Activated B cell treated with CpG ODN at 0.5 μM for 24 hours (primary cell): ENCODE data around the gene SNRPA1. TPM values are rescaled to one million over a fixed set of nuclear protein-coding genes. Genes with fewer than 3 reads are reported as not detected.

ENCODE experiments used
- ATAC-seq: fragments of 200-7000 bp; cut with Tn5 transposase; one replicate; pipeline ENCODE4 v1.10.0; 2021; ENCODE audit warnings: low read depth, mild to moderate bottlenecking, moderate library complexity
- CTCF ChIA-PET: fragments of 350-600 bp; sonication (Branson Sonifier 250); formaldehyde crosslinking; loops from one replicate; lab custom pipeline; 2021; ENCODE audit warnings: antibody characterized with exemption; lab: Charles Lee
- POLR2A ChIA-PET: fragments of 350-600 bp; sonication (Branson Sonifier 250); formaldehyde crosslinking; loops from one replicate; lab custom pipeline; 2021; ENCODE audit warnings: antibody characterized with exemption; lab: Charles Lee
- DNase-seq: peaks from one replicate; pipeline ENCODE4 v3.0.0; 2022
- H3K27ac Mint-ChIP-seq: one replicate; pipeline ENCODE4 v1.8.0; 2020; ENCODE audit warnings: mixed read lengths
- H3K27me3 Mint-ChIP-seq: one replicate; pipeline ENCODE4 v1.8.0; 2021; ENCODE audit warnings: mixed read lengths
- H3K36me3 Mint-ChIP-seq: one replicate; pipeline ENCODE4 v1.8.0; 2021; ENCODE audit warnings: low read depth, mixed read lengths
- H3K4me1 Mint-ChIP-seq: one replicate; pipeline ENCODE4 v1.8.0; 2021; ENCODE audit warnings: mixed read lengths
- H3K4me3 Mint-ChIP-seq: one replicate; pipeline ENCODE4 v1.8.0; 2020; ENCODE audit warnings: mild to moderate bottlenecking, mixed read lengths
- H3K9me3 Mint-ChIP-seq: one replicate; pipeline ENCODE4 v1.8.0; 2020; ENCODE audit warnings: mixed read lengths
- intact Hi-C: fragments of 100-400 bp; cut with micrococcal nuclease; formaldehyde crosslinking; loops from one replicate; pipeline ENCODE4 v1.15.1; 2024
- total RNA-seq: library from RNA; stranded (reverse); gene quantifications from 2 replicates; pipeline ENCODE4 v1.2.3, GENCODE V29; 2022
- TF ChIP-seq, protein P1 (sequence below): fragments of 200-600 bp; IDR thresholded peaks from one replicate; pipeline ENCODE4 v1.8.0; 2022; ENCODE audit warnings: antibody characterized with exemption, mild to moderate bottlenecking

Gene SNRPA1
- total RNA-seq, 1 donor from 2014 or later: 122 TPM

DNA sequence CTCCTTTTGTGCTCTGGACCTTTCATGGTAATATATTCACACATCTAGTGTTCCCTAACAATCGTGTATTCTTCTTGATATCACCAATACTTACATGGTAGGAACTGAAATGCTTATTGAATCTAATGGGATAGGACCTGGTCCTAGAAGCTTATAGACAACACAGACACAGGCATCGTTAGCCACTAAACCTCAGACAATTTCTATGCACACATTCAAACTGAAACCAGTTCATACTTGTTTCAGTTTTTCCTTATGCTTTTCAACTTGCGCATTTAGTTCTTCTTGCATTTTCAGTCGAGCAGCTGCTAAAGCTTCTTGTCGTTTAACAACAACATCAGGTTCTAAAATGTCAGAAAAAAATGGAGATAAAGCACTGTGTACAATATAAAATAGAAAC lies 20.0 kb downstream of the SNRPA1 start:
- intact Hi-C loops: no loop called here
- H3K27me3 Mint-ChIP-seq: no peaks in the 10 kb centered on the region
- no peak overlapping the region for H3K4me3 Mint-ChIP-seq
- peaks cover 62% of the 10 kb centered on the region for H3K36me3 Mint-ChIP-seq
- H3K27ac Mint-ChIP-seq: no peak overlapping the region
- H3K9me3 Mint-ChIP-seq: no peaks in the 10 kb centered on the region
- no peak for DNase-seq
- POLR2A ChIA-PET: no interaction called here
- TF ChIP-seq, protein P1, sequence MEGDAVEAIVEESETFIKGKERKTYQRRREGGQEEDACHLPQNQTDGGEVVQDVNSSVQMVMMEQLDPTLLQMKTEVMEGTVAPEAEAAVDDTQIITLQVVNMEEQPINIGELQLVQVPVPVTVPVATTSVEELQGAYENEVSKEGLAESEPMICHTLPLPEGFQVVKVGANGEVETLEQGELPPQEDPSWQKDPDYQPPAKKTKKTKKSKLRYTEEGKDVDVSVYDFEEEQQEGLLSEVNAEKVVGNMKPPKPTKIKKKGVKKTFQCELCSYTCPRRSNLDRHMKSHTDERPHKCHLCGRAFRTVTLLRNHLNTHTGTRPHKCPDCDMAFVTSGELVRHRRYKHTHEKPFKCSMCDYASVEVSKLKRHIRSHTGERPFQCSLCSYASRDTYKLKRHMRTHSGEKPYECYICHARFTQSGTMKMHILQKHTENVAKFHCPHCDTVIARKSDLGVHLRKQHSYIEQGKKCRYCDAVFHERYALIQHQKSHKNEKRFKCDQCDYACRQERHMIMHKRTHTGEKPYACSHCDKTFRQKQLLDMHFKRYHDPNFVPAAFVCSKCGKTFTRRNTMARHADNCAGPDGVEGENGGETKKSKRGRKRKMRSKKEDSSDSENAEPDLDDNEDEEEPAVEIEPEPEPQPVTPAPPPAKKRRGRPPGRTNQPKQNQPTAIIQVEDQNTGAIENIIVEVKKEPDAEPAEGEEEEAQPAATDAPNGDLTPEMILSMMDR: no peak
- CTCF ChIA-PET: no interaction called here
- H3K4me1 Mint-ChIP-seq: peaks cover 14% of the 10 kb centered on the region
- no peak for ATAC-seq

DNA sequence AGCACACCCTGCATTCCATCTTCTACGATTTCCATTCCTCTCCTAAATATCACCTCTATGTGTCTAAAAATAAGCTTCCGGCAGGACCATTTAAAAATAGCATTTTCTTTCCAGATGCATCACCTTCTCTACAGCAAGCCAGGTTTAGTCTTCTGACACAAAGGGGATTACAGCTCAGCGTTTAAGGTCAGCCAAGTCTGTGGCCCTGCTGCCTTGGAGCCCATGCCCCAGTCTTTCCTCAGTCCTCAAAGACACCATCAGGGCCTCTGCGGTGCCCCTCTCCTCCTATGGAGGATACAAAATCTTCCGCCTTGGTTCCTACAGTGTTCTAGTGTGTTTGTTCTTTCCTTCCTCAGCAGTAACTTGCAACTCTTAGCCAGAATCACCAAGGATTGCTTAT lies 21.5 kb downstream of the SNRPA1 start:
- Mint-ChIP-seq H3K4me3 (no peak overlapping the region), H3K36me3 (peaks cover 65% of the 10 kb centered on the region), H3K4me1 (peaks cover 14% of the 10 kb centered on the region), H3K27me3 (no peaks in the 10 kb centered on the region), H3K9me3 (no peaks in the 10 kb centered on the region), H3K27ac (no peak overlapping the region)
- DNase-seq: no peak
- ATAC-seq: no peak
- ChIA-PET CTCF (interaction anchor here (1.2 kb wide), 1 partner anchor 15 kb away, joined by 4 read pairs; no protein-coding TSS in a partner anchor), POLR2A (no interaction called here)
- TF ChIP-seq, protein P1: no peak
- intact Hi-C loops: no loop called here

DNA sequence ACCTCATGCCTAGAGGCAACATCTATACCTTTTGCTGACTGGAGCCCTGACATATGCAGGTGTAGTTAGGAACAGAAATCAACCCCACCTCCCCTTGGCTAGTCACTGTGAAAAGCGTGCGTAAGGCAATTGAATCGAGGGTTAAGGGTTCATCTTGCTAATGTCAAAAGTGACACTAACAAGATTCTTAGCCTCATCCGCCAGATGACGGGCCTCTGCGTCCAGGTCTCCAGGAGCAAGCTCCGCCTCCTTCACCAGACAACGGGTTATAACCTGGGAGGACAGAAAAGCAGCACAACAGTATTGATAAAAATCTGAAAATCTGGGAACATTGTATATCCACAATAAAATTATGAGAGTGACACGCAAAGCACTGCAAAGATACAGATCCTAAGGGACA lies 22.5 kb downstream of the SNRPA1 start:
- TF ChIP-seq, protein P1: no peak
- H3K4me1 Mint-ChIP-seq: peaks cover 8% of the 10 kb centered on the region
- no peaks in the 10 kb centered on the region for H3K27me3 Mint-ChIP-seq
- H3K27ac Mint-ChIP-seq: no peak overlapping the region
- DNase-seq (no peak), ATAC-seq (no peak)
- H3K9me3 Mint-ChIP-seq: no peaks in the 10 kb centered on the region
- CTCF ChIA-PET: interaction anchor here (1.2 kb wide), 1 partner anchor 14 kb away, joined by 4 read pairs; no protein-coding TSS in a partner anchor
- no peak overlapping the region for H3K4me3 Mint-ChIP-seq
- POLR2A ChIA-PET: no interaction called here
- intact Hi-C loops: no loop called here
- H3K36me3 Mint-ChIP-seq: peaks cover 65% of the 10 kb centered on the region

DNA sequence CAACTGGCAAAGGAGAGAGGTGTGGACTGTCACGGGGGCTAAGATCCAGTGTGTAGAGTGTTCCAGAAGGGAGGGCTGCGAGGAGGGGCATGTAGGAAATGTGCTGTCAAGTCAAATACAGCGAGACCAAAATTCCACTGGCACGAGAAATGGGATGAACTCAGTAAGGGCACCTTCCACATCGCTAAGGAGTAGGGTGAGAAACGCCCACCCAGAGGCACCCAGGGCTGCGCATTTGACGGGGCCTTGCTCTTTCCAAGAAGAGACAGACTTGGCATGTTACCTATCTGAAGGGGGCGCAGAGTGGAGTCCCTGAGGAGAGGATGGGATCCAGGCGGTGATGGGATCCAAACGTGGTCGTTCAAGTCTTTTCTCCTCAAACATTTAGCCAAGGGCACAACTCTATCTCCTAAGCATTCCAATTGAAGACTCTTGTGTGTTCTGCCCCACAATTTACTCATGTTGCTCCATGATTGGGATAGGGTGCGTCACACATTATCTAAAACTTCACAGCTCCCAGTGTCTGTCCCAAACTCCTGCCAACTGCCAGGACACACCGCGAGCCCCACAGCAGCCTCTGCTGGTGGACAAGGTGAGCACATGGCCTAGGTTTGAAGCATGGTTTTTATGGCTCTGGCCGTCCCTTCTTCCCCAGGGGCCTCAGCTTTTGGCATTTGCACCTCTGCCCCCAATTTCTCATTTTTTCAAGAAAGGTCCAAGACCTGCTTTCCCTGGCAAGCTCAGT lies 25.4 kb downstream of the SNRPA1 start:
- H3K27ac Mint-ChIP-seq: no peak overlapping the region
- POLR2A ChIA-PET: no interaction called here

More for the DNA sequence above, 25.4 kb downstream of the SNRPA1 start:
- intact Hi-C loops: no loop called here
- ATAC-seq: no peak
- no peak for DNase-seq
- CTCF ChIA-PET: no interaction called here
- Mint-ChIP-seq H3K27me3 (no peaks in the 10 kb centered on the region), H3K9me3 (no peaks in the 10 kb centered on the region), H3K4me1 (no peaks in the 10 kb centered on the region), H3K4me3 (no peak overlapping the region), H3K36me3 (peaks cover 54% of the 10 kb centered on the region)
- TF ChIP-seq, protein P1: no peak
